Measurements from ENCODE around the gene ETV6.

ETV6 gene

DNA sequence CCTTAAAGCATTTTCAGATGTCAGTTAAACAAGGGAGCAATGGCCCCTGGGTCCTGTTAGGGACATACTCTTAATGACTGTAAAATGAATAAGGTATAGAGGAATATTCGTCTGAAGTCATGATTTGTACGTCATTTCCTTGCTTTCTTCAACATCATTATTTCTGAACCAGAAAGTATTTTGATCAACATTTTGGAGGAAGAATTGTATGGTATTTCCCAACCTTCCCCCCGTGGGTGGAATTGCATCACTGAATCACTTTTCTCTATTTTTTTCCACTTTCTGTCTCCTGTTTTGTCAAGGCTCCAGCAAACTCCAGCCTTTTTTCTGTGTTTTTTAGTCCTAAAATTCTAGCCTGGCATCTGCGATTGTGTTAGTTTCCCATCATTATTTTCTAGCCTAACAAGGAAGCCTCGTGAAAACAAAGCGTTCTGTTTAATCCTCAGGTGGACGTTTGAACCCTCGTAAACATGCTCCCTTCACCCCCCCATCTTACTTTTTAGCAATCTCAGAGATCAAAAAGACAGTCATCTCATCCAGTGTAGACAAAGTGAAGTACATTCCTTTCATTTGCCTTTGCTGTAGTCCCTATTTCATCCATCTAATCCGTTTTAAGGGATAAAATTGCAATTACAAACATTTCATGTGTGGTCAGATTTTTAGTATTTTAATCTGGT is 62.3 kb downstream of the ETV6 start:
- DNase-seq (ENCODE audit: low read depth), result peak; percentile 88
- TF ChIP-seq, protein P1, sequence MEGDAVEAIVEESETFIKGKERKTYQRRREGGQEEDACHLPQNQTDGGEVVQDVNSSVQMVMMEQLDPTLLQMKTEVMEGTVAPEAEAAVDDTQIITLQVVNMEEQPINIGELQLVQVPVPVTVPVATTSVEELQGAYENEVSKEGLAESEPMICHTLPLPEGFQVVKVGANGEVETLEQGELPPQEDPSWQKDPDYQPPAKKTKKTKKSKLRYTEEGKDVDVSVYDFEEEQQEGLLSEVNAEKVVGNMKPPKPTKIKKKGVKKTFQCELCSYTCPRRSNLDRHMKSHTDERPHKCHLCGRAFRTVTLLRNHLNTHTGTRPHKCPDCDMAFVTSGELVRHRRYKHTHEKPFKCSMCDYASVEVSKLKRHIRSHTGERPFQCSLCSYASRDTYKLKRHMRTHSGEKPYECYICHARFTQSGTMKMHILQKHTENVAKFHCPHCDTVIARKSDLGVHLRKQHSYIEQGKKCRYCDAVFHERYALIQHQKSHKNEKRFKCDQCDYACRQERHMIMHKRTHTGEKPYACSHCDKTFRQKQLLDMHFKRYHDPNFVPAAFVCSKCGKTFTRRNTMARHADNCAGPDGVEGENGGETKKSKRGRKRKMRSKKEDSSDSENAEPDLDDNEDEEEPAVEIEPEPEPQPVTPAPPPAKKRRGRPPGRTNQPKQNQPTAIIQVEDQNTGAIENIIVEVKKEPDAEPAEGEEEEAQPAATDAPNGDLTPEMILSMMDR (IDR thresholded peaks at IDR 0.05; ENCODE audit: low read length, missing control alignments), result no peak
- H3K4me3 ChIP-seq (replicated peaks; ENCODE audit: low read depth, low read length), result no peak overlapping the region

DNA sequence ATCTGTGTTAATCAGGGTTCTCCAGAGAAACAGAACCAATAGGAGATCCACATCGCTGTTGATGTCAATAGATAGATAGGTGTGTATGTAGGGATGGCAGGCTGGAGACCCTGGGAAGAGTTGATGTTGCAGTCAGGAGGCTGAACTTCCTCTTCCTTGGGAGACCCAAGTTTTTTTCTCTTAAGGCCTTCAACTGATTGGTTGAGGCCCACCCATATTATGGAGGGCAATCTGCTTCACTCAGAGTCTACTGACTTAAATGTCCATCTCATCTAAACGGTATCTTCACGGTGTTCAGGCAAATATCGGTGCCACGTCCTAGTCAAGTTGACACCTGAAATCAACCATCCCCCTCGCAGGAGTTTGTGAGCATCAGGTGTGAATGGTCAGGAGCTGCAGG is 63.0 kb downstream of the ETV6 start:
- no peak for DNase-seq (ENCODE audit: low read depth)
- TF ChIP-seq, protein P1 (IDR thresholded peaks at IDR 0.05; ENCODE audit: low read length, missing control alignments), result no peak

DNA sequence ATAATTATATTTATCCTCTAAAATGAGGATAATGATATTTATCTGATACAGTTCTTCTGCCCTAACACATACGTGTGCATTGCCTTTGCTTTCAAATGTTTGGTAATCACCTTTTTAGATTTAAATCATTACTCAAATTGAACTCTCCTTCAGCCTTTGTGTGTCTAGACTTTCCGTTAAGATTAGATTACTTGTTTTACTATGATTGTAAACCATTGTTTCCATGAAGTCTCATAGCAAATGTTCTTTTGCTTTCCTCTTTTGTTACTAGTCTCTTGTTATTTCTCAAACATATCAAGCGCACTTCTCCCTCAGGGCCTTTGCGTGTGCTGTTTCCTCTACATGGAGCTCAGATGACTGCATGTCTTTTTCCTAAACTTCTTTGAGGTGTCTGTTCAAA is 63.7 kb downstream of the ETV6 start:
- TF ChIP-seq, protein P1 (IDR thresholded peaks at IDR 0.05; ENCODE audit: low read length, missing control alignments), result no peak
- no peak overlapping the region for H3K4me3 ChIP-seq (replicated peaks; ENCODE audit: low read depth, low read length)
- DNase-seq (ENCODE audit: low read depth), result no peak

More for the DNA sequence above, 63.0 kb downstream of the ETV6 start:
- H3K4me3 ChIP-seq (replicated peaks; ENCODE audit: low read depth, low read length), result no peak overlapping the region

DNA sequence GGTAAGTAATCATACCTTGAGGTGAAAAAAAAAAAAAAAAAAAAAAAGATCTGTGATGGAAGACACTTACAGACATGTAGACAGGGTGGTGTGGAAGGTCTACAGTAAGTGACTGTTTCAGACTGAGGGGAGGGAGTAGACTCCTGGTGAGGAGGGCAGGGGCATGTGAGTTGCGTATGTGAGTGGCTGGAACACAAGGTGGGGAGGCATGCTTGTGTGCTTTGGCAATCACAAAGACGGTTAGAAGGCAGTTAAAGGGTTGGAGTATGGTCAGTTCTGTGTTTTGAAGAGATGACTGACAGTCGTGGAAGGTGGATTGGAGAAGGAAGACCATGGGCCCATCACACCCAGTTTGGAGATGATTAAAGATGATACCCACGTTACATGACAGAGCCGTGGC is 65.2 kb downstream of the ETV6 start:
- TF ChIP-seq, protein P1 (IDR thresholded peaks at IDR 0.05; ENCODE audit: low read length, missing control alignments), result no peak
- no peak for DNase-seq (ENCODE audit: low read depth)
- H3K4me3 ChIP-seq (replicated peaks; ENCODE audit: low read depth, low read length), result no peak overlapping the region

DNA sequence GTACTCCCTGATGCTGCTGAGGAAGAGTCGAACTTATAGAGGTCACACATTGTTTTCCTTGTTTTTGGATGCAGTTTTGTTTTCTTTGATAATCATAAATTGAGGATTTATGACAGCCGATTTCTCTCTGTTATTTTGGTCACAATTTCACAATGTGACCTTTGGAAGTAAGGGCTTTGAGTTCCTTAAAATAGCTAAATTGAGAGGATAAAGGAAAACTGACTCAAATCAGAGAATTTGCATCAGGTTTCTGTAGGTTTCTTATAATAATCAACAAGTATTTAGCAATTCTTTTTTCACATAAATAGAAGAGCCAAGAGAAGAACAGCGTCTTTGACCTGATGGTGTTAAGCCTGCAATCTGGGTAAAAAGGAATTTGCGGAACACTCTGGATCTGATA is 66.1 kb downstream of the ETV6 start:
- no peak overlapping the region for H3K4me3 ChIP-seq (replicated peaks; ENCODE audit: low read depth, low read length)
- DNase-seq (ENCODE audit: low read depth), result no peak
- TF ChIP-seq, protein P1 (IDR thresholded peaks at IDR 0.05; ENCODE audit: low read length, missing control alignments), result no peak

DNA sequence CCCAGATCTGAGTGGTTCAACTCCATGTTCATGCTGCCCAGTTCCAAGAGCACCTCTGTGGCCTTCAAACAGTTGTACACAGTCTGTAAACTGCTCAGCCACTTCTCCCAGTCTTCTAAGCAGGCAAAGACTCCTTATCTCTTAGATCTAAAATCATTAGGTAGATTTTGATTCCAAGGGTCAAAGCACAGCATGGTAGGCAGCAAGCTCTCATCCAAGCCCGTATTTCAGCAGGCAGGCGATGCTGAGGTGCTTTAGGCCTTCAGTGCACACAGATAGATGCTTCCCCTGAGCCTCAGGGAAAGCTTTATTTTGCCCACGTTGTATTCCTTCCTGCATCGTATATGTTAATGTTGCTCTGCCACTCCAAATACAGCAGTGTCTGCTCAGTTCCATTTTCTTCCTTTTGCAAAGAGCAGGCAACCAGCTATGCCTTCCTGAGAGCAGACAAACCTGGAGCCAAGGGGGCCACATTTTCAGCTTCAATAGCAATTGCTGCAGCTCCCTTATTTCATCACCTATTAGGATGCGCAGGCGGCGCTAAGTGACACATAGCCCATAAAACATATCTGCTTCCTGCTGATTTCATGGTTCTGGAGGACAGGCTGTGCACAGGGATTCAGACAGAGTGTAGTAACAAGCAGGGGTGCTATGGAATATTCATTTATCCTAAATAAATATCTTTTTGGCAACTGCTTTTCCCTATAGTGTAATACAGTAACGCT is 67.5 kb downstream of the ETV6 start:
- peak; percentile 18 for DNase-seq (ENCODE audit: low read depth)
- H3K4me3 ChIP-seq (replicated peaks; ENCODE audit: low read depth, low read length), result no peak overlapping the region
- TF ChIP-seq, protein P1 (IDR thresholded peaks at IDR 0.05; ENCODE audit: low read length, missing control alignments), result no peak
